ENCODE measurements around the gene SLC2A8.

Gene SLC2A8

GRCh38 chr9:127382541-127382940, 14.4 kb upstream of the SLC2A8 start:
- no peak for DNase-seq (ENCODE audit: low spot score)

- no peak for DNase-seq (ENCODE audit: low spot score)
Measured at GRCh38 chr9:127384016-127384730, 12.8 kb upstream of the SLC2A8 start.

- no peak for DNase-seq (ENCODE audit: low spot score)
Measured at GRCh38 chr9:127384901-127385300, 12.1 kb upstream of the SLC2A8 start.

GRCh38 chr9:127386249-127386648, 10.7 kb upstream of the SLC2A8 start:
- no peak for DNase-seq (ENCODE audit: low spot score)

GRCh38 chr9:127386981-127387380, 10.0 kb upstream of the SLC2A8 start:
- DNase-seq (ENCODE audit: low spot score) = no peak

- peak; percentile 99 for DNase-seq (ENCODE audit: low spot score)
Measured at GRCh38 chr9:127388037-127388855, 8.7 kb upstream of the SLC2A8 start.

GRCh38 chr9:127388856-127389238, 8.1 kb upstream of the SLC2A8 start:
- DNase-seq (ENCODE audit: low spot score) = peak; percentile 68

- no peak for DNase-seq (ENCODE audit: low spot score)
Measured at GRCh38 chr9:127389381-127390247, 7.4 kb upstream of the SLC2A8 start.

GRCh38 chr9:127390248-127390545, 6.8 kb upstream of the SLC2A8 start:
- no peak for DNase-seq (ENCODE audit: low spot score)

GRCh38 chr9:127390563-127390962, 6.4 kb upstream of the SLC2A8 start:
- DNase-seq (ENCODE audit: low spot score) = peak; percentile 82

- DNase-seq (ENCODE audit: low spot score) = no peak
Measured at GRCh38 chr9:127392166-127392565, 4.8 kb upstream of the SLC2A8 start.

GRCh38 chr9:127392976-127393375, 4.0 kb upstream of the SLC2A8 start:
- DNase-seq (ENCODE audit: low spot score) = no peak

- no peak for DNase-seq (ENCODE audit: low spot score)
Measured at GRCh38 chr9:127393645-127394044, 3.3 kb upstream of the SLC2A8 start.

- no peak for DNase-seq (ENCODE audit: low spot score)
Measured at GRCh38 chr9:127395497-127396252, 1.3 kb upstream of the SLC2A8 start.

- no peak for DNase-seq (ENCODE audit: low spot score)
Measured at GRCh38 chr9:127396253-127396807, 639 bp upstream of the SLC2A8 start.

- DNase-seq (ENCODE audit: low spot score) = peak; percentile 43
Measured at GRCh38 chr9:127397646-127398274, 791 bp downstream of the SLC2A8 start.

GRCh38 chr9:127398275-127398647, 1.3 kb downstream of the SLC2A8 start:
- DNase-seq (ENCODE audit: low spot score) = no peak

- no peak for DNase-seq (ENCODE audit: low spot score)
Measured at GRCh38 chr9:127398715-127399400, 1.9 kb downstream of the SLC2A8 start.

GRCh38 chr9:127399736-127400269, 2.8 kb downstream of the SLC2A8 start:
- no peak for DNase-seq (ENCODE audit: low spot score)

GRCh38 chr9:127402401-127403090, 5.6 kb downstream of the SLC2A8 start:
- no peak for DNase-seq (ENCODE audit: low spot score)

All from SW480 (cell line).